Esophagus muscularis mucosa (tissue), 4 donors: ENCODE measurements around the gene SLC6A18. TPM values are rescaled to one million over a fixed set of nuclear protein-coding genes. Genes with fewer than 3 reads are reported as not detected.

ENCODE experiments used
- DNase-seq: peaks from one replicate; pipeline ENCODE4 v3.0.0-alpha.2; 2017; ENCODE audit errors: extremely low spot score
- H3K27ac ChIP-seq, 4 donors: fragments of 200-600 bp; sonication (generic); replicated peaks in 1 of 4; 1 replicate in 3 of 4; 2 replicates in 1 of 4; pipeline ENCODE4 v1.5.1; 2016 to 2019; ENCODE audit warnings: mild to moderate bottlenecking in 1 of 4
- H3K27me3 ChIP-seq, 4 donors: fragments of 200-600 bp; sonication (generic); one replicate each; pipeline versions ENCODE4 v1.5.1 to v1.6.0; 2016 to 2019
- H3K36me3 ChIP-seq, 4 donors: fragments of 200-600 bp; sonication (generic); one replicate each; pipeline ENCODE4 v1.5.1; 2016 to 2019
- H3K4me1 ChIP-seq, 4 donors: fragments of 200-600 bp; sonication (generic); one replicate each; pipeline ENCODE4 v1.5.1; 2016 to 2019
- H3K4me3 ChIP-seq, 4 donors: fragments of 200-600 bp; sonication (generic); 1 replicate in 2 of 4; 2 replicates in 2 of 4; pipeline ENCODE4 v1.5.1; 2016 to 2019; ENCODE audit warnings: mild to moderate bottlenecking in 4 of 4, moderate library complexity in 1 of 4
- H3K9me3 ChIP-seq, 4 donors: fragments of 200-600 bp; sonication (generic); 1 replicate in 3 of 4; 2 replicates in 1 of 4; pipeline ENCODE4 v1.5.1; 2016 to 2019
- CTCF ChIP-seq, 3 experiments: fragments of 200-600 bp in 2 of 3; fragments of 450-650 bp in 1 of 3; sonication (generic) in 2 of 3; IDR thresholded peaks; one replicate each; pipeline ENCODE4 v1.5.1; 2017 to 2019; ENCODE audit warnings: antibody characterized with exemption in 3 of 3, mild to moderate bottlenecking in 2 of 3, moderate library complexity in 1 of 3
- EP300 ChIP-seq: sonication (generic); formaldehyde crosslinking; IDR thresholded peaks from one replicate; pipeline ENCODE4 v1.6.1; 2017; ENCODE audit warnings: antibody characterized with exemption
- POLR2A ChIP-seq: fragments of 450-650 bp; IDR thresholded peaks from one replicate; pipeline ENCODE4 v1.6.1; 2017; ENCODE audit warnings: antibody characterized with exemption, moderate library complexity, mild to moderate bottlenecking, low read depth
- POLR2AphosphoS5 ChIP-seq, 2 donors: sonication (generic); formaldehyde crosslinking; IDR thresholded peaks; one replicate each; pipeline ENCODE4 v1.6.1; 2017; ENCODE audit warnings: antibody characterized with exemption in 2 of 2
- WGBS: methylation state at CpG from one replicate; pipeline ENCODE4 v1.1.5; 2018; 5-methylcytosine and 5-hydroxymethylcytosine counted together
- intact Hi-C: fragments of 100-400 bp; cut with DNase I; formaldehyde crosslinking; loops from one replicate; pipeline ENCODE4 v1.15.1; 2023
- total RNA-seq, 4 donors: library from RNA; depleted of rRNA; stranded (reverse); fragments of >200 nt; gene quantifications; one replicate each; pipeline versions ENCODE4 v1.1.0 to v1.2.1, GENCODE V29; 2016

SLC6A18 gene
- total RNA-seq, 4 donors from 2014 or later = not detected

GRCh38 chr5:1199340-1199648 lies 25.9 kb upstream of the SLC6A18 start:
- Histone ChIP-seq H3K27me3 (peaks cover 0 to 98% (median 2%) of the 10 kb centered on the region in 4 donors), H3K4me3 (no peak overlapping the region), H3K27ac (no peak overlapping the region), H3K4me1 (no peaks in the 10 kb centered on the region), H3K36me3 (no peaks in the 10 kb centered on the region), H3K9me3 (no peaks in the 10 kb centered on the region)
- DNase-seq = no peak
- intact Hi-C loops = no loop called here
- no peak for TF ChIP-seq POLR2AphosphoS5 (IDR thresholded peaks at IDR 0.05)
- TF ChIP-seq POLR2A = no peak
- no peak for TF ChIP-seq EP300
- TF ChIP-seq CTCF (IDR thresholded peaks at IDR 0.05) = no peak

DNA sequence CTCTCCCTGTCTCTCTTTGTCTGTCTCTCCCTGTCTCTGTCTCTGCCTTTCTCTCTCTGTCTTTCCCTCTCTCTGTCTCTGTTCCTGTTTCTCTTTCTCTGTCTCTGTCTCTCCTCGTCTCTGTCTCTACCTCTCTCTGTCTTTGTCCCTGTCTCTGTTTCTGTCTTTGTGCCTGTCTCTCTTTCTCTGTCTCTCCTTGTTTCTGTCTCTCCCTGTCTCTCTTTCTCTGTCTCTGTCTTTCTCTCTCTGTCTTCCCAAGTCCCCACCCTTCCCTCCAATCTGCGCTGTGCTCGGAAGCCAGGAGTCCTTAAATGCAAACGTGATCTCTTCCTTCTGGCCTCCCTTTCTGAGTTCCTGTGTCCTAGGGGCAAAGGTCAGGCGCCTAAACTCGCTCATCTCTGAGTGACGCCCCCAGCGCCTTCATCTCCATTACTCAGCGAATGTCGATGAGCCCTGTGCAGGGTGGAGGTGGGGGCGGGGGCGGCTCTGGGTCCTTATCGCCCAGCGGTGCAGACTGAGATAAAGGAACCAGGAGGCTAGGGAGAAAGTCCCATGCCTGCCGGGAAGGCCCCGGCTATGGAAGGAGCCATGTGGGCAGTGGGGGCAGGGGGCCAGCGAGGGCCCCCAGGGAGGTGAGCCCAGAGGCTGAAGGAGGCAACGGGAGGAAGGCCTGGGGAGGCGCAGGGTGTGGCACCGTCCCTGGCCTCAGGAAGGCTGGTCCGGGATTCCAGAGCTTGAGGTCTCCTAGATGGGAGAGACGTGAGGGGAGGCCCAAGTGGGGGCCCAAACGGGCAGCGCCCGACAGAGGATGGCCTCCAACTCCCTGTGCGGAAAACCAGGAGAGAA lies 25.3 kb upstream of the SLC6A18 start:
- Histone ChIP-seq H3K27me3 (peaks cover 0 to 98% (median 2%) of the 10 kb centered on the region in 4 donors), H3K4me1 (no peaks in the 10 kb centered on the region), H3K9me3 (no peaks in the 10 kb centered on the region), H3K4me3 (no peak overlapping the region), H3K27ac (no peak overlapping the region), H3K36me3 (no peaks in the 10 kb centered on the region)
- no peak for DNase-seq
- TF ChIP-seq POLR2AphosphoS5 (IDR thresholded peaks at IDR 0.05) = no peak
- no peak for TF ChIP-seq EP300
- TF ChIP-seq CTCF (IDR thresholded peaks at IDR 0.05) = no peak
- TF ChIP-seq POLR2A = no peak
- intact Hi-C loops = no loop called here
- 50% methylated on average over 22 of the region's 26 CpGs for WGBS

GRCh38 chr5:1200495-1201326 lies 24.5 kb upstream of the SLC6A18 start:
- WGBS = 36% methylated on average over 6 of the region's 28 CpGs
- Histone ChIP-seq H3K27me3 (peaks cover 0 to 98% (median 2%) of the 10 kb centered on the region in 4 donors), H3K36me3 (no peaks in the 10 kb centered on the region), H3K9me3 (no peaks in the 10 kb centered on the region), H3K4me3 (no peak overlapping the region), H3K27ac (no peak overlapping the region), H3K4me1 (no peaks in the 10 kb centered on the region)
- TF ChIP-seq POLR2A (no peak), EP300 (no peak)
- DNase-seq = no peak
- intact Hi-C loops = no loop called here

GRCh38 chr5:1201327-1202025 lies 23.7 kb upstream of the SLC6A18 start, which contains the start of gene SLC6A19:
Gene SLC6A19 (plus strand): TSS chr5:1201595. CDS start chr5:1201651, 56 bp downstream.
- WGBS = 61% methylated on average over 9 of the region's 51 CpGs
- peaks cover 0 to 96% (median 2%) of the 10 kb centered on the region in 4 donors for H3K27me3 ChIP-seq
- no peaks in the 10 kb centered on the region for H3K9me3 ChIP-seq
- H3K4me3 ChIP-seq = no peak within 1 kb of the TSS
- no peak within 1 kb of the TSS for H3K27ac ChIP-seq
- no peaks in the 10 kb centered on the region for H3K4me1 ChIP-seq
- H3K36me3 ChIP-seq = no peaks in the 10 kb centered on the region
- TF ChIP-seq EP300 (no peak), POLR2AphosphoS5 (IDR thresholded peaks at IDR 0.05) (no peak), CTCF (IDR thresholded peaks at IDR 0.05) (no peak), POLR2A (no peak)
- DNase-seq = no peak
- intact Hi-C loops = no loop called here
